Calu3 (cell line): ENCODE data around the gene ZSCAN31. TPM values are rescaled to one million over a fixed set of nuclear protein-coding genes. Genes with fewer than 3 reads are reported as not detected.
A peak's percentile ranks its signal among the peaks of the same experiment; 100 is the strongest.
"Not testable (repeated sequence)": the region's sequence is repeated elsewhere in the genome, so short reads cannot be mapped to it uniquely, and the experiment has no call there.

Experiments used
- BruUV-seq: library from RNA; stranded (reverse); fragments of 400-500 nt; replicated peaks from 2 replicates; lab custom pipeline; 2021; lab: Mats Ljungman, UMichigan
- CTCF ChIA-PET: fragments of 300-600 bp; sonication (Branson Sonifier 250); formaldehyde crosslinking; loops from one replicate; lab custom pipeline; 2022; ENCODE audit warnings: antibody characterized with exemption; lab: Charles Lee
- DNase-seq: peaks from one replicate; pipeline ENCODE4 v3.0.0; 2022
- H3K27ac Mint-ChIP-seq: one replicate; pipeline ENCODE4 v1.8.0; 2022; ENCODE audit warnings: mixed read lengths; ENCODE audit not compliant: unreplicated experiment
- H3K27me3 Mint-ChIP-seq: one replicate; pipeline ENCODE4 v1.8.0; 2022; ENCODE audit warnings: mixed read lengths; ENCODE audit not compliant: unreplicated experiment
- H3K36me3 Mint-ChIP-seq: one replicate; pipeline ENCODE4 v1.8.0; 2022; ENCODE audit warnings: mild to moderate bottlenecking, moderate library complexity, mixed read lengths; ENCODE audit not compliant: insufficient read depth, unreplicated experiment
- H3K4me1 Mint-ChIP-seq: one replicate; pipeline ENCODE4 v1.8.0; 2022; ENCODE audit warnings: mild to moderate bottlenecking, low read depth, mixed read lengths; ENCODE audit not compliant: unreplicated experiment
- H3K4me3 Mint-ChIP-seq: one replicate; pipeline ENCODE4 v1.8.0; 2022; ENCODE audit warnings: mild to moderate bottlenecking, low read depth, moderate library complexity, mixed read lengths; ENCODE audit not compliant: unreplicated experiment
- H3K9me3 Mint-ChIP-seq: one replicate; pipeline ENCODE4 v1.8.0; 2022; ENCODE audit warnings: low read depth, mixed read lengths; ENCODE audit not compliant: unreplicated experiment
- intact Hi-C: fragments of 100-400 bp; cut with micrococcal nuclease; formaldehyde crosslinking; loops from one replicate; pipeline ENCODE4 v1.10.0; 2022; ENCODE audit not compliant: unreplicated experiment
- total RNA-seq: library from RNA; stranded (reverse); gene quantifications from 2 replicates; pipeline ENCODE4 v1.2.3, GENCODE V29; 2022
- TF ChIP-seq, protein P1 (sequence below): fragments of 200-600 bp; IDR thresholded peaks from one replicate; pipeline ENCODE4 v1.8.0; 2022; ENCODE audit warnings: antibody characterized with exemption; ENCODE audit not compliant: unreplicated experiment

Gene ZSCAN31
- total RNA-seq, 1 experiment from 2014 or later: 4.9 TPM

DNA sequence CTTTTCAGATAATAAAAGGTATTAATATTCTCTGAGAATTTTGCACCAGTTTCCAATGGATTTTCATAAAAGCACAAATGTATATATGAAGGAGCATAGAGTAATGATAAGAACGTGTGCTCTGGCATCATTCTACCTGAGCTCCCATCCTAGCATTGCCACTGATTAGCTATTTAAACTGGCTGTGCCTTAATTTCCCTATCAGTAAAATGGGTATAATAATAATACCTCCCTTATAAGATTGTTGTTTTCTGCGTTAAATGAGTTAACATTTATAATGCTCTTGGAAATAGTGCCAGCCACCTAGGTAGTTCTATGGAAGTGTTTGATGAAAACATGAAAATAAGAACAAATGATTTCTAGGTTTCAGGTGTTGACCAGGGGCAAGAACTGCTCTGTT, 25.0 kb upstream of the ZSCAN31 start:
- Mint-ChIP-seq H3K4me3 (no peak overlapping the region), H3K4me1 (no peaks in the 10 kb centered on the region), H3K27me3 (no peaks in the 10 kb centered on the region), H3K9me3 (peaks cover 10% of the 10 kb centered on the region), H3K27ac (no peak overlapping the region), H3K36me3 (peaks cover 20% of the 10 kb centered on the region)
- no peak for DNase-seq
- intact Hi-C loops: no loop called here
- CTCF ChIA-PET: no interaction called here
- BruUV-seq: no TSS peak
- TF ChIP-seq, protein P1, sequence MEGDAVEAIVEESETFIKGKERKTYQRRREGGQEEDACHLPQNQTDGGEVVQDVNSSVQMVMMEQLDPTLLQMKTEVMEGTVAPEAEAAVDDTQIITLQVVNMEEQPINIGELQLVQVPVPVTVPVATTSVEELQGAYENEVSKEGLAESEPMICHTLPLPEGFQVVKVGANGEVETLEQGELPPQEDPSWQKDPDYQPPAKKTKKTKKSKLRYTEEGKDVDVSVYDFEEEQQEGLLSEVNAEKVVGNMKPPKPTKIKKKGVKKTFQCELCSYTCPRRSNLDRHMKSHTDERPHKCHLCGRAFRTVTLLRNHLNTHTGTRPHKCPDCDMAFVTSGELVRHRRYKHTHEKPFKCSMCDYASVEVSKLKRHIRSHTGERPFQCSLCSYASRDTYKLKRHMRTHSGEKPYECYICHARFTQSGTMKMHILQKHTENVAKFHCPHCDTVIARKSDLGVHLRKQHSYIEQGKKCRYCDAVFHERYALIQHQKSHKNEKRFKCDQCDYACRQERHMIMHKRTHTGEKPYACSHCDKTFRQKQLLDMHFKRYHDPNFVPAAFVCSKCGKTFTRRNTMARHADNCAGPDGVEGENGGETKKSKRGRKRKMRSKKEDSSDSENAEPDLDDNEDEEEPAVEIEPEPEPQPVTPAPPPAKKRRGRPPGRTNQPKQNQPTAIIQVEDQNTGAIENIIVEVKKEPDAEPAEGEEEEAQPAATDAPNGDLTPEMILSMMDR: no peak

DNA sequence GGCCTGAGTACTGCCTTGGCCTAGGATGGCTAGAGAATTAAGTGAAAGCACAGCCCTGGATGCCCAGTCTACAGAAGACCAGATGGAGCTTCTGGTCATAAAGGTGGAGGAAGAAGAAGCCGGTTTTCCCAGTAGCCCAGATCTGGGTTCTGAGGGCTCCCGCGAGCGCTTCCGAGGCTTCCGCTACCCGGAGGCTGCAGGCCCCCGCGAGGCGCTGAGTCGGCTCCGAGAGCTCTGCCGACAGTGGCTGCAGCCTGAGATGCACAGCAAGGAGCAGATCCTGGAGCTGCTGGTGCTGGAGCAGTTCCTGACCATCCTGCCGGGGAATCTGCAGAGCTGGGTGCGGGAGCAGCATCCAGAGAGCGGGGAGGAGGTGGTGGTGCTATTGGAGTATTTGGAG, 23.6 kb upstream of the ZSCAN31 start:
- BruUV-seq, H3K4me1 Mint-ChIP-seq, CTCF ChIA-PET, H3K4me3 Mint-ChIP-seq, H3K27ac Mint-ChIP-seq, DNase-seq, H3K9me3 Mint-ChIP-seq, H3K27me3 Mint-ChIP-seq: not testable (repeated sequence)
- peaks cover 19% of the 10 kb centered on the region for H3K36me3 Mint-ChIP-seq
- intact Hi-C loops: loop anchor here (5.0 to 10.0 kb wide), 2 partner anchors 147 to 525 kb away; a partner anchor contains a TSS

DNA sequence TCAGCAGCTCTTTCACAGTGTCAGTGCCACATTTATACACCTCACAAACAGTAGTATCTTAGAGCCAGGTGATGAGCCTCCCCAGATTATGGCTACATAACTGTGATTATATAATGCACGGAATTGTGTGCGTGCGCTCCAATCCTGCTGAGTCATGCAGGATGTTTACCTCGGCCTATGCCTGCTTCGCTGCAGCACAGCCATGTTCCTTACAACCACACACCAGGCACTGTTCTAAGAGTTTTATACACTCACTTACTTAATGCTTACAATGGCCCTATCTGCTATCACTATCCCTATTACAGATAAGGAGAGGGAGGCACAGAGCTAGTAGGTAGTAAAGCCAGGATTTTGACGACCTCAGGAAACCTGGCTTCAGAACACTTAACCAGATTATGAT, 21.1 kb upstream of the ZSCAN31 start:
- intact Hi-C loops: loop anchor here (2.0 to 10.0 kb wide), 5 partner anchors 26 to 522 kb away; partner anchors contain the start of gene ZSCAN26
- Mint-ChIP-seq H3K27ac (no peak overlapping the region), H3K27me3 (no peaks in the 10 kb centered on the region), H3K9me3 (no peaks in the 10 kb centered on the region), H3K4me3 (peak overlapping the region; percentile 86), H3K36me3 (peaks cover 19% of the 10 kb centered on the region), H3K4me1 (peaks cover 6% of the 10 kb centered on the region)
- no TSS peak for BruUV-seq
- no peak for DNase-seq
- TF ChIP-seq, protein P1: no peak
- CTCF ChIA-PET: interaction anchor here (0.9 to 1.4 kb wide), 3 partner anchors 13 to 322 kb away, joined by 3 to 6 read pairs (median 4); partner anchors contain the start of gene ZSCAN16

DNA sequence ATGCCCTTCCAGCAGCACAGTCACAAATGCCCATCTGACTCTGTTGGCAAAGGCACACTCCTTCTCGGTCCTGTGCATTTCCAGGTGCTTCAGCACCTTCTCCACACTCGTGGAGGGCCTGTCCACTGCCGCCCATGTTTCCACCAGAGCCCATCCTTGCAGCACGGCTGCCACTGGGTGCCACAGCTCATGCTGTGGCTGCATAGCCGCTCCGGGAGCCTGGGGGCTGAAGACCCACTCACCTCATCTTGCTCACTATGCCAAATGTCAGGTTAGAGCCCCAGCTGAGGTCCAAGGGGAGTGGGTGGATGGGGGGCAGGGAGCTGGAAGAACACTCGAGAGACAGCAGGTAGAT, 20.7 kb upstream of the ZSCAN31 start:
- no TSS peak for BruUV-seq
- peak overlapping the region; percentile 86 for H3K4me3 Mint-ChIP-seq
- H3K36me3 Mint-ChIP-seq: peaks cover 19% of the 10 kb centered on the region
- H3K27me3 Mint-ChIP-seq: no peaks in the 10 kb centered on the region
- CTCF ChIA-PET: interaction anchor here (0.6 to 1.9 kb wide), 16 partner anchors 11 to 323 kb away, joined by 3 to 14 read pairs (median 7); partner anchors contain the start of genes PGBD1, ZKSCAN4, ZKSCAN8 and ZSCAN16
- H3K4me1 Mint-ChIP-seq: peaks cover 10% of the 10 kb centered on the region
- H3K9me3 Mint-ChIP-seq: no peaks in the 10 kb centered on the region
- intact Hi-C loops: loop anchor here (2.0 to 10.0 kb wide), 5 partner anchors 26 to 522 kb away; partner anchors contain the start of gene ZSCAN26
- no peak for DNase-seq
- TF ChIP-seq, protein P1: no peak
- H3K27ac Mint-ChIP-seq: no peak overlapping the region
